K562 (cell line): ENCODE data around the gene RPL7A. TPM values are rescaled to one million over a fixed set of nuclear protein-coding genes. Genes with fewer than 3 reads are reported as not detected.

Experiments used
- BCLAF1 ChIP-seq, 2 experiments: fragments of 450-650 bp in 1 of 2; IDR thresholded peaks; 2 replicates each; pipeline ENCODE4 v1.6.1; 2011 to 2017; ENCODE audit warnings: low read depth in 2 of 2, antibody characterized with exemption in 1 of 2, borderline replicate concordance in 1 of 2, low read length in 1 of 2, mild to moderate bottlenecking in 1 of 2, mixed read lengths in 1 of 2; ENCODE audit not compliant: control insufficient read depth in 1 of 2
- BMI1 ChIP-seq: fragments of 150-350 bp; IDR thresholded peaks from 2 replicates; pipeline ENCODE4 v1.6.1; 2014; ENCODE audit warnings: low read length
- CBX3 ChIP-seq, 2 experiments: IDR thresholded peaks; 1 replicate in 1 of 2; 2 replicates in 1 of 2; pipeline ENCODE4 v1.6.1; 2012; ENCODE audit warnings: inconsistent platforms in 2 of 2, low read length in 2 of 2, borderline replicate concordance in 1 of 2, control low read depth in 1 of 2
- DNMT1 ChIP-seq: fragments of 450-650 bp; IDR thresholded peaks from 2 replicates; pipeline ENCODE4 v1.6.1; 2016; ENCODE audit warnings: antibody characterized with exemption, mild to moderate bottlenecking
- FOXK1 ChIP-seq: sonication (generic); formaldehyde crosslinking; IDR thresholded peaks from 2 replicates; pipeline ENCODE4 v1.8.0; 2022; ENCODE audit warnings: missing genetic modification reagents, mild to moderate bottlenecking, borderline replicate concordance
- LARP7 ChIP-seq: fragments of 450-650 bp; IDR thresholded peaks from 2 replicates; pipeline ENCODE4 v1.6.1; 2016
- NCOA2 ChIP-seq, 2 experiments: fragments of 450-650 bp; IDR thresholded peaks; 2 replicates each; pipeline ENCODE4 v1.6.1; 2018; ENCODE audit warnings: mild to moderate bottlenecking in 2 of 2, moderate library complexity in 1 of 2; ENCODE audit not compliant: partially characterized antibody in 2 of 2
- NFRKB ChIP-seq: fragments of 450-650 bp; IDR thresholded peaks from 2 replicates; pipeline ENCODE4 v1.6.1; 2016; ENCODE audit warnings: low read depth
- TRIM24 ChIP-seq, 2 experiments: fragments of 450-650 bp; IDR thresholded peaks; 2 replicates each; pipeline ENCODE4 v1.6.1; 2016
- ZBTB40 ChIP-seq, 2 experiments: fragments of 450-650 bp in 1 of 2; sonication (generic) in 1 of 2; formaldehyde crosslinking in 1 of 2; IDR thresholded peaks; 2 replicates each; pipeline versions ENCODE4 v1.7.1 to v1.9.0; 2016 to 2022; ENCODE audit warnings: inconsistent platforms in 1 of 2, mild to moderate bottlenecking in 1 of 2, missing genetic modification reagents in 1 of 2
- ZNF165 ChIP-seq: fragments of 250-450 bp; sonication (Bioruptor Pico); IDR thresholded peaks from 2 replicates; pipeline ENCODE4 v1.4.0; 2020; ENCODE audit warnings: borderline replicate concordance
- ZNF431 ChIP-seq: sonication (generic); formaldehyde crosslinking; IDR thresholded peaks from 2 replicates; pipeline ENCODE4 v1.8.0; 2022; ENCODE audit warnings: mild to moderate bottlenecking, missing genetic modification reagents
- polyA plus RNA-seq, 8 experiments: library from polyadenylated mRNA; depleted of rRNA in 4 of 8; stranded (reverse) in 5 of 8; unstranded in 3 of 8; fragments of >200 nt; fragmentation: Nextera tagmentation in 2 of 8; fragmentation: Illumina TruSeq in 1 of 8; extraction: Ambion mirVana in 2 of 8; extraction: Trizol in 1 of 8; gene quantifications; 2 replicates each; pipeline versions ENCODE4 v1.2.1 to v1.2.3, GENCODE V29; 2011 to 2014; ENCODE audit warnings: inconsistent platforms in 1 of 8, missing spikeins in 1 of 8
- total RNA-seq, 7 experiments: library from RNA; depleted of rRNA in 6 of 7; stranded (reverse); fragments of >200 nt in 6 of 7; fragmentation: Illumina TruSeq in 2 of 7; extraction: Trizol in 2 of 7; gene quantifications; 2 replicates each; pipeline versions ENCODE4 v1.2.1 to v1.2.3, GENCODE V29; 2011 to 2021; ENCODE audit warnings: low replicate concordance in 1 of 7

Gene RPL7A
- total and polyA plus RNA-seq, 9 of the 15 experiments (the other 6 are each of a cell fraction or from before 2014, with no cell fraction given), result 1,935 to 3,760 (median 2,652) TPM

- no peak for TF ChIP-seq BCLAF1 (IDR thresholded peaks at IDR 0.05; ENCODE audit: borderline replicate concordance in 1 of 2, control insufficient read depth in 1 of 2, low read depth in 2 of 2, low read length in 1 of 2)
- TF ChIP-seq TRIM24 (IDR thresholded peaks at IDR 0.05), result 0 out of 4 replicates have a peak, but pooled peaks of 1 of the 2 experiments have one; percentile 10
- TF ChIP-seq FOXK1, result peak; percentile 76
- TF ChIP-seq DNMT1, result no peak
- TF ChIP-seq NCOA2 (IDR thresholded peaks at IDR 0.05; ENCODE audit: partially characterized antibody in 2 of 2), result no peak
- no peak for TF ChIP-seq NFRKB
- TF ChIP-seq CBX3 (IDR thresholded peaks at IDR 0.05; ENCODE audit: borderline replicate concordance in 1 of 2, low read length in 2 of 2), result peak in 1 of 2 experiments; percentile 98; a peak in 2 of 3 replicates
- TF ChIP-seq ZNF431, result 0 out of 2 replicates have a peak, but pooled peaks have one; percentile 43
- TF ChIP-seq ZBTB40 (IDR thresholded peaks at IDR 0.05), result no peak
- TF ChIP-seq ZBTB40 (CRISPR knock-in tag; IDR thresholded peaks at IDR 0.05), result no peak
- no peak for TF ChIP-seq ZNF165 (CRISPR knock-in tag)
- TF ChIP-seq LARP7, result 0 out of 2 replicates have a peak, but pooled peaks have one; percentile 44
- TF ChIP-seq BMI1, result no peak
These were observed 4.1 kb downstream of the RPL7A start (continued) for GRCh38 chr9:133351908-133352634.
